Keratinocyte (primary cell): ENCODE results near the gene AHCY.
"Not testable (repeated sequence)": the region's sequence is repeated elsewhere in the genome, so short reads cannot be mapped to it uniquely, and the experiment has no call there.

Experiments used
- CTCF ChIP-seq, 3 experiments: IDR thresholded peaks in 1 of 3; conservative IDR thresholded peaks in 1 of 3; optimal IDR thresholded peaks in 1 of 3; 2 replicates in 2 of 3; 3 replicates in 1 of 3; pipeline versions ENCODE3 to v1.5.1; 2011; ENCODE audit warnings: low read length in 3 of 3, mild to moderate bottlenecking in 3 of 3, moderate library complexity in 2 of 3, control low read depth in 1 of 3, inconsistent platforms in 1 of 3; ENCODE audit not compliant: insufficient read depth in 2 of 3; ENCODE audit errors: extremely low read depth in 1 of 3
- EZH2 ChIP-seq: IDR thresholded peaks from one replicate; pipeline ENCODE4 v1.6.1; 2012; ENCODE audit warnings: inconsistent platforms, mild to moderate bottlenecking, low read length, moderate library complexity

- not testable (repeated sequence) for TF ChIP-seq CTCF (optimal IDR thresholded peaks at IDR 0.05 in 1 of 3, IDR thresholded peaks at IDR 0.05 in 1 of 3, conservative IDR thresholded peaks at IDR 0.05 in 1 of 3; ENCODE audit: extremely low read depth in 1 of 3, insufficient read depth in 2 of 3, low read length in 3 of 3); EZH2
These were observed 61.1 kb downstream of the AHCY start for GRCh38 chr20:34242015-34242414.
